ENCODE data around the gene TMEM31. TPM values are rescaled to one million over a fixed set of nuclear protein-coding genes. Genes with fewer than 3 reads are reported as not detected.

The TMEM31 gene
- polyA plus RNA-seq, 1 of the 3 experiments (the other 2 are of a cell fraction), result not detected

DNA sequence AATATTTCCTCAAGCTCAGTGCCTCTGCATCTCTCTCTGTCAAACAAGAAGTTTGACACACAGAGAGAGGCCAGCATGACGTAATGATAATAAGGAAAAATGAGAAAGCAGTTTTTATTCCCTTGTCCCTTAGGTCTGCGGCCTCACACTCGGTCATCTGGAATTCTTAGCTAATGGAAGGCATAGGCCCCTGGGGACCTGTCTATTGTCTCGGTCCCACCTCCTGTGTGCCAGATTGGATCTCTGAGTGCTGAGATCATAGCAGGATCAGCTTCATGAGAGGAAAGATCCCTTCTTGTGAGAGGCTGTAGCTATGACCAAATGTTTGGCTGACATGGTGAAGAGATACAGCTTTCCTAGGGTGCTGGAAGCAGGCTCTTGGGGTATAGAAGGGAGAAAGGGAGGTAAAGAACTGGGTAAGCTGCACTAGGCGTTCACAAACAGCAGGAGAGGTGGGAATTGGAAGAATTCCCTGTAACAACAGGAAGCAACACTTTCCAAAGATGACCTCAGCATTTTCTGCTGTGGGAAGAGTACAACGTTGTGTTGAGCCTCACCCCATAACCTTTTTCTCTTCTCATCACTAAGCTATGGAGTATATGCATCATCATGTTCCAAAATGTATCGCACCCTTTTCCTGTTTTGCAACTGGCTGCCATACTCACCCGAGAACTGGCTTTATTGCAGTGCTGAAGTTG is 20.2 kb downstream of the TMEM31 start:
- CTCF ChIA-PET, result interaction anchor here (0.9 to 1.4 kb wide), 4 partner anchors 20 to 43 kb away, joined by 3 read pairs; partner anchors contain the start of gene TMEM31
- Histone ChIP-seq H3F3A (replicated peaks; ENCODE audit: insufficient read depth) (no peaks in the 10 kb centered on the region), H3K27ac (ENCODE audit: low read depth in 2 of 2, low read length in 1 of 2) (peak overlapping the region in 1 of 2 experiments; percentile 18; a peak in 1 of 4 replicates), H3K4me2 (no peak overlapping the region), H3K9me2 (no peaks in the 10 kb centered on the region), H3K27me3 (ENCODE audit: insufficient read depth) (no peaks in the 10 kb centered on the region; the same call in 1 of the 2 replicates), H3K4me1 (ENCODE audit: control insufficient read depth in 1 of 2, insufficient read depth in 2 of 2, low read depth in 1 of 2, low read length in 1 of 2) (peaks cover 0 to 4% of the 10 kb centered on the region in 2 experiments; a peak in 1 of 4 replicates), H3K79me2 (ENCODE audit: insufficient read depth) (no peaks in the 10 kb centered on the region), H3K9me3 (no peaks in the 10 kb centered on the region), H3K4me3 (ENCODE audit: low read depth in 2 of 2, low read length in 1 of 2) (no peak overlapping the region), H3K9ac (no peak overlapping the region), H3K36me3 (replicated peaks in 1 of 2; ENCODE audit: control insufficient read depth in 1 of 2, insufficient read depth in 2 of 2, low read length in 1 of 2) (no peaks in the 10 kb centered on the region), H2AFZ (ENCODE audit: low read depth) (no peak overlapping the region), H4K20me1 (ENCODE audit: insufficient read depth) (no peaks in the 10 kb centered on the region)
- no peak for DNase-seq
- 26% methylated on average over 8 of the region's 8 CpGs for WGBS (ENCODE audit: low lambda C conversion rate)
- TF ChIP-seq, protein P1, sequence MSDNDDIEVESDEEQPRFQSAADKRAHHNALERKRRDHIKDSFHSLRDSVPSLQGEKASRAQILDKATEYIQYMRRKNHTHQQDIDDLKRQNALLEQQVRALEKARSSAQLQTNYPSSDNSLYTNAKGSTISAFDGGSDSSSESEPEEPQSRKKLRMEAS (IDR thresholded peaks at IDR 0.05; ENCODE audit: low read depth), result no peak
- no peak for TF ChIP-seq CHD2 (IDR thresholded peaks at IDR 0.05; ENCODE audit: low read length, partially characterized antibody)
- TF ChIP-seq TAF1 (IDR thresholded peaks at IDR 0.05; ENCODE audit: borderline replicate concordance, low read depth, low read length), result no peak
- no peak for TF ChIP-seq RAD21 (IDR thresholded peaks at IDR 0.05; ENCODE audit: low read length)
- TF ChIP-seq TEAD4 (IDR thresholded peaks at IDR 0.05; ENCODE audit: borderline replicate concordance, insufficient read depth), result no peak
- no peak for TF ChIP-seq YY1 (IDR thresholded peaks at IDR 0.05; ENCODE audit: low read depth)
- no peak for TF ChIP-seq TCF12 (IDR thresholded peaks at IDR 0.05)
- TF ChIP-seq, protein P2, sequence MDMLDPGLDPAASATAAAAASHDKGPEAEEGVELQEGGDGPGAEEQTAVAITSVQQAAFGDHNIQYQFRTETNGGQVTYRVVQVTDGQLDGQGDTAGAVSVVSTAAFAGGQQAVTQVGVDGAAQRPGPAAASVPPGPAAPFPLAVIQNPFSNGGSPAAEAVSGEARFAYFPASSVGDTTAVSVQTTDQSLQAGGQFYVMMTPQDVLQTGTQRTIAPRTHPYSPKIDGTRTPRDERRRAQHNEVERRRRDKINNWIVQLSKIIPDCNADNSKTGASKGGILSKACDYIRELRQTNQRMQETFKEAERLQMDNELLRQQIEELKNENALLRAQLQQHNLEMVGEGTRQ (IDR thresholded peaks at IDR 0.05; ENCODE audit: borderline replicate concordance, low read depth, low read length), result no peak
- POLR2A ChIA-PET, result no interaction called here

DNA sequence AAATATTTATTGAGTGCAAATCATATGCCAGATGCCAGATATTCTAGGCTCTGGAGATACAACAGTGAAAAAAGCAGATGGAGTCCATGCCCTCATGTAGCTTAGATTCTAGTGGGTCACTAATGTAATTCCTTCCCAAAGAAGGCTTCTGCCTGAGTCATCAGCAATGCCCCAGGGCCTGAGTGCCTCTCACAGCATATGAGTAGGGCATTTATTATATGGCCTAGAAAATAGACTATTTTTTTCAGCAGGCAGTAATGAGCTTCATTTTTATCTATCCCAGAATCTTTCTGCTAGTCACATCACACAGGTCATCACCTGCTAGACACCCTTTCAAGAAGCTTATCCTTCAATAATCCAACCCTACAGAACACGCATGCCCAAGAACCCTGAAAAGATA is 22.3 kb downstream of the TMEM31 start:
- no peak overlapping the region for H3K4me3 ChIP-seq (ENCODE audit: low read depth in 2 of 2, low read length in 1 of 2)
- no peaks in the 10 kb centered on the region for H3K36me3 ChIP-seq (replicated peaks in 1 of 2; ENCODE audit: control insufficient read depth in 1 of 2, insufficient read depth in 2 of 2, low read length in 1 of 2)
- no peaks in the 10 kb centered on the region for H3K9me2 ChIP-seq
- no peaks in the 10 kb centered on the region for H3K9me3 ChIP-seq
- no peak overlapping the region for H3K9ac ChIP-seq
- no peaks in the 10 kb centered on the region for H3F3A ChIP-seq (replicated peaks; ENCODE audit: insufficient read depth)
- TF ChIP-seq EZH2phosphoT487 (IDR thresholded peaks at IDR 0.05; ENCODE audit: borderline replicate concordance, low read depth), result no peak
- no peak for TF ChIP-seq TEAD4 (IDR thresholded peaks at IDR 0.05; ENCODE audit: borderline replicate concordance, insufficient read depth)
- POLR2A ChIA-PET, result no interaction called here
- no peak overlapping the region for H3K27ac ChIP-seq (ENCODE audit: low read depth in 2 of 2, low read length in 1 of 2)
- H3K79me2 ChIP-seq (ENCODE audit: insufficient read depth), result no peaks in the 10 kb centered on the region
- peaks cover 0 to 4% of the 10 kb centered on the region in 2 experiments; a peak in 1 of 4 replicates for H3K4me1 ChIP-seq (ENCODE audit: control insufficient read depth in 1 of 2, insufficient read depth in 2 of 2, low read depth in 1 of 2, low read length in 1 of 2)
- no peaks in the 10 kb centered on the region for H4K20me1 ChIP-seq (ENCODE audit: insufficient read depth)
- no peak overlapping the region for H2AFZ ChIP-seq (ENCODE audit: low read depth)
- WGBS (ENCODE audit: low lambda C conversion rate), result 43% methylated on average over 1 of the region's 1 CpG
- H3K27me3 ChIP-seq (ENCODE audit: insufficient read depth), result no peaks in the 10 kb centered on the region; the same call in 1 of the 2 replicates
- DNase-seq, result no peak
- H3K4me2 ChIP-seq, result no peak overlapping the region
- CTCF ChIA-PET, result no interaction called here
